T-helper 2 cell (primary cell): Measurements from ENCODE around the gene IL2RA.
"Not testable (repeated sequence)": the region's sequence is repeated elsewhere in the genome, so short reads cannot be mapped to it uniquely, and the experiment has no call there.

Experiments used
- DNase-seq, 5 experiments: peaks; one replicate each; pipeline versions ENCODE4 v3.0.0 to v3.0.0-alpha.2; 2012 to 2022

The IL2RA gene

DNA sequence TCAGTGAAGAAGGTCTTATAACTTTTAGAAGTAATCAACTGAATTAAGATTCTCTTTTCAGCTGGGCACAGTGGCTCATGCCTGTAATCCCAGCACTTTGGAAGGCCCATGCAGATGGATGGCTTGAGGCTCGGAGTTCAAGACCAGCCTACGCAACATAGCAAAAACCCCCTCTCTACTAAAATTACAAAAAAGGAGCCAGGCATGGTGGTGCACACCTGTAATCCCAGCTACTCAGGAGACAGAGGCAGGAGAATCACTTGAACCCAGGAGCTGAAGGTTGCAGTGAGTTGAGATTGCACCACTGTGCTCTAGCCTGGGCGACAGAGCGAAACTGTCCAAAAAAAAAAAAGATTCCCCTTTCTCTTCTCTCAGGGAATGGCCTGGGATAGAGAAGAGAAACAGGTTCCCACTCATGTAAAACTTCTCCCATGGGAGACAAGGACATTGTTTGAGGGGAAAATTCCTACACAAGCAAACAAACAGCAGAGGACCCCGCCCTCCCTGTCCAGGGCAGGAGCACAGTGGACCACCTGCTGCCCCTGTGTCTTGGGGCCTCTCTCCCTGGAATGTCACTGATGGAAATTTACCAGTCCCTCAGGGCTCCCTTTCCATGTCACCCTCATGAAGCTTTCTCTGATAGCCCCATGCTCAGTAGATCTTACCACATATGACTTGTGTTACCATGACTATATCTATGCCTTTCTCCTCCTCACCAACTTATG lies 5.6 kb downstream of the IL2RA start:
- DNase-seq, result no peak

DNA sequence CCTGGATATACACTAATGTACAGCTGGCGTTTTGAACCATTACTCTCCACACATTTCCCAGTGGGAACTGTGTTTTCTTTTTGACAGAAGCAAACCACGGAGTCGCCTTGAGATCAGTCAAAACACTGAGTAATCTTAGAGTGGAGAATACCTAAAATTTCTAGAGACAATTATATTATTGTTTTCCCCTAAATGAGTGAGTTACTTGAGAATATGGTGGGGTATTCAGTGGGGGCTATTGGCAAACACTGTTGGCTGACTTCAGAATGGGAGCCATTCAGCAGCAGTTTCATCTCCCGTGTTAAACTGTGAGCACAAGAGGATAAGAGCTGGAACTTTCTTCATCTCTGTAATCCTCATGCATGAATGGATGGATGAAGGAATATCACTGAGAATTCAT lies 6.2 kb downstream of the IL2RA start:
- DNase-seq, result no peak

- DNase-seq, result no peak
Observed at GRCh38 chr10:6054884-6055283, 7.3 kb downstream of the IL2RA start.

DNA sequence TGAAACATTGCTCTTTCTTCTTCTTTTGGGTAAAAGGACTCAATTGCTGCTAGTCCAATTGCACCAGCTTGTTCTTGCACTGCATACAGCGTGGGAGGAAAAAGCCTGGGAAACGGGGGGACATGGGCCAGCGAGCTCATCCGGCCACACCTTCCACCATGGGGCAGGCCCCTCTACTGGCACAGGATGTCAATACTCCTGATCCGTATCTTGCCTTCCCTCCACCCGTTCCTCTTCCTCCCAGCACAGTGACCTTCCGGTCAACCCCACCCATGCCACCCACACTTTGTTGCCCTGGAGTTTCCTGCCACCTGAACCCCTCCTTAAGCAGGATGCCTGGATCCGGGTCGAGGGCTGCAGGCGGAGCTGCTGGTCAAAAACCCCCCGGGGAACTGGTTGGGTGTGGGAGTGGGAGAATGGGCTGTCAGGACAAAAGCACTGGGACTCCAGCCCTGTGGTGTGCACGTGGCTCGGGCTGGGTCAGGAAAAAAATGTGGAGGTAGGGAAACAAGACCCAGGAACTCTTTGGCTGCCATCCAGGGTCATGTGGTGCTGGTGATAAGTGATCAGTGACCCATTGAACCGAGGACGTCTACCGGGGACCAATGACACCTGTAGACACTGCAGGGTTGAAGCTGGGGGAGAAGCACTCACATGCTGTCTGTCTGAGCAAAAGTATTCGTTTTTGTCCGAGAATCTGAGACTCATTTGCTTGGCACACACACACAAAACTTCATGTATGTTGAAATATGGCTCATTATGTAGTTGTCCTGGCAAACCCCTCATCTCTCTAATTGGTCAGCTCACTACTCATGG lies 8.1 kb downstream of the IL2RA start:
- DNase-seq, result no peak

DNA sequence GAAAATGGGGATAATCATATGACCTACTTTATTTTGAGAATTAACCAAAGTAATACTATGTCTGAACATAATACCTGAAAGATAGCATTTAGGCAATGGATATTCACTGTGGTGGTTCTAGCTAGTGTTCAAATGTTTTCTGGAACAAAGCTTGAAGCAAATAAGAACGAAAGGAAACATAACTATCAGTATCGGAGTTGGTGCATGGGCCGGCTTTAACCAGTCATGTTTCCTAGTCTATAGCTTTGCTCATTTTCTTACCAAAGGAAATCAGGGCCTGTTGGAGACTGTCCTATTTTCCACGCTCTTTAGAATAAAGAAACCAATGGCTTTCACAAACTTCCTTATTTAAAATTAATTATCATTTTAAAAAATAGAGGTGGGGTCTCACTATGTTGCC lies 8.9 kb downstream of the IL2RA start:
- no peak for DNase-seq

DNA sequence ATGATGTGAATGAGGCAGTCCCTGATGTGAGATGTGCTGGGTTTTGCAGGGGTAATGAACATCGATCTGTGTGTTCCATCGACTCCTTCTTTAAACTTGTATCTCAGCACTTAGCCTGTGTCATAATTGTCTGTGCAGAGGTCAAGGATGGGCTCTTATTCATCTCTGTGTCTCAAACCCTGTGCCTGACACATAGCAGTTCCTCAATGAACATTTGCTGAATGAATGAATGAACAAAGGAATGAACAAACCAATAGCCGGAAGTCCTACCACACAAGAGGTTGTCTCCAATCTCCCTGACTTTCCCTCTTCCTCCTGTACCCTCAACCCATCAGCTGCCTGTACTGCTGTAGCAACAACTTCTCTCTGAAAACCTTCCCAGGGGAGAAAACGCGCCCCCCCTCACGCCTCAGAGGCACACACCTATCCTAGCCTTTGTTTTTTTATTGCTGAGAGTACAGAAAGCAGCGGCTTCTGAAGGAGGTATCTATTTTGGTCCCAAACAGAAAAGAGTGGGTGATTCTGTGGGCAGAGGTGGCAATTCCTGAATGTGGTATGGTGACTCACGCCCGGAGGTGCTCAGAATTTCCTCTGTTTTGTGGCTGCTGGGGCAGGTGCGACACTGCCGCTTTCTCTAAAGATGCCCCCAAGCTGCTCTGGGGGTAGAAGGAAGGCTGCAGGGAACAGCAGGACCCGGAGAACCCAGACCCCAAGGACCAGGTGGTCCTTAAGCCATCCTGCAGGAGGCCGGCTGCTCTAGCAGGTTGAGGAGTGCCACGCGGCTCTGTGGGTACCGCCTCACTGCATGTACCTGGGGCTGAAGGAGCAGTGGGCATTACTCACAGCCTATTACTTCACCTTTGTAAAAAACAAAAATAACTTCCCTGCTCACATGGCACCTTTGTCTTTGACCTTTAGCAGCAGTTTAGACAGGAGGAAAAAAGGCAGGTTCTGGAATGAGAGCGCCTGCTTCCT lies 9.6 kb downstream of the IL2RA start:
- DNase-seq, result peak in 4 of 5 experiments; percentile 62 to 88 (median 77)

GRCh38 chr10:6050801-6051445 lies 11.2 kb downstream of the IL2RA start:
- peak; percentile 75 to 97 (median 90) for DNase-seq

DNA sequence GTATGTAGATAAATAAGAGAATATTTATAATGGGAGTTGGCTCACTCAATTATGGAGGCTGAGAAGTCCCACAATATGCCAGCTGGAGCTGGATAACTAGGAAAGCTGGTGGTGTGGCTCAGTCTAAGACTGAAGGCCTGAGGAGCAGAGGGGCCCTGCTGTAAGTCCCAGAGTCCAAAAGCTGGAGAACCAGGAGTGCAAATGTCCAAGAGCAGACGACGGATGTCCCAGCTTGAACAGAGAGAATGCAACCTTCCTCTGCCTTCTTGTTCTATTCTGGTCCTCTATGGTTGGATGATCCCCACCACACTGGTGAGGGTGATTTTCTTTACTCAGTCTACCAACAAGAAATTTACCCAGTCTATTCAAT lies 13.2 kb downstream of the IL2RA start:
- no peak for DNase-seq

DNA sequence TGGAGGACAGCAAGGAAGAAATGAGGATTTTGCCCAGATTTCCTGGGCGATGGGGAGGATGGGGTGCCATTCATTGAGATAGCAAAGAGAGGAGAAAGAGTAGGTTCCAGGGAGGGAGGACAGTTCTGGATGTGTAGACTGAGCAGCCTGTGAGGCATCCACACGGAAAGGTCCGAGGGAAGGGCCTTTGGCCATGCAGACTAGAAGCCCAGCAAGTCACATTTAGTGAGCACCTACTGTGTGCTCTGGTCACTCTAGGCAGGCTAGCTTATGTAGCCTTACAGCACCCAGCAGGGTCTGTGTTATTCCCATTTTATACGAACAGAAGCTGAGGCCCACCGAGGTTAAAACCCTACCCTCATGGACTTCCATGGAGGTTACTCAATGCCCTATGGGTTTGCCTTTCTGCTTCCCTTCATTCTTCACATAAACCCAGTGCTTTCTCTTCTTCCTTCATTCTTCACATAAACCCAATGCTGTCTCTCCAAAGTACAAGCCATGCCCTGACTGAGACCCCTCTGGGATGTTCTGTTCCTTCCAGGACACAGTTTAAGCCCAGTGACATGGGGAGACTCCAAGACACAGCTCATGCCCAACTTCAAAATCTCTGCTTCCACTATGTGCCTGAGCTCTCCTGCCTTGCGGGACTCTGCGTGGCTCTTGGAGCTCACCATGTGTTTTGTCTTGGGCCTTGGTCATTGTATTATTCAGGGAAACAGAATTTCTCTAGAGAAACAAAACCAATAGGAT lies 13.7 kb downstream of the IL2RA start:
- DNase-seq, result no peak

DNA sequence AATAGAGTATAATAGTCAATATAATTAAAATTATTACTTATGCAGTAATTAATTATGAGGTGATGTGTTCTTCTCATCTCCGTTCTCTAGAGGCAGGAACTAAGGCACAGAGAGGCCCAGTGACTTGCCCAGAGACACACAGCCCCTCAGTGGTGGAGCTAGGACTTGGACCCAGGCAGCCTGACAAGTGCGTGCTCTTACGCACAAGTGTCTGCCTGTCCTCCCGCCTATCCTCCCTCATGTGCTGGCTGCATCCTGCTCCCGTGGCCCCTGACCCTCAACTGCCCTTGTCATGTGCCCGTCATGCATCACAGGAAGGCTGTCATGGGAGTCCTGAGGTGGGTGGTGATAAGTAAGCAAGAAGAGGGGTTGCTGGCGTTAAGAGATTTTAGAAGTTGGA lies 14.3 kb downstream of the IL2RA start:
- no peak for DNase-seq

DNA sequence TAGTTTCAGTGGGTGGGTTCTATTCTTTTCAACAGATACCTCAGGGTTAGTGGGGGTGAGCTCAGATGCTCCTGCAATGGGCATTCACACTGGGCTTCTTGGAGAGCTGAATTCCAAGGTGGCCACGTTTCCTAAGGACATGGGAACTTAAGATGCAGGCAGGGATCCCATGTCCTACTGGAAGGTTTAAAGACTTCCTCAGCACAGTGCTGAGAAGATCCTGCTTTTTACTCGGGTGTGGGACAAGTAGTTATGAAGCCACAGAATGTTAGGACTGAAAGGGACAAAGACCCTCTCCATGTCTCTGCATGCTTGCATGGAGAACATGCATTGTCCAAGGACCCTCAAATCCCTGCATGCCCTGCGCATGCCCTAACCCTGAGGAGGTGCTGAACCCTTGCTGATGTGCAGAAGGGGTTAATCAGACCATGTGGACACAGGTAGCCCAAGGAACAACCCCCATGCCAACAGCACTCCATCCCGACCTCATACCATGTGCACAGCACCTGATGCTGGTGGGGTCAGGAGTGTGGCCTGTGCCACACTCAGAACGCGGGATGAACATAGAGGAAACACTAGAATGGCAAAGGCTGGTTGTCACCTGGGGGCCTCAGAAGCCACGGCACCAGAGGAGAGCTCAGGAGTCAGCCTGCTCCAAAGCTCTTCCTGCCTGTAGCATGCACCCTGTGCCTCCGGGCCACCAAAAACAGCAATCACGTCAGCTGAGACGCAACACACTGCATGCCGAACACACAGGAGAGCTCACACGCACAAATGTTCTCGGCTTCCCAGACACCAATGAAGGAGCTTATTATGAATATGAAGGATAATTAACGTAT lies 15.2 kb downstream of the IL2RA start:
- DNase-seq, result no peak

- no peak for DNase-seq
Observed at GRCh38 chr10:6045878-6046772, 16.0 kb downstream of the IL2RA start.

DNA sequence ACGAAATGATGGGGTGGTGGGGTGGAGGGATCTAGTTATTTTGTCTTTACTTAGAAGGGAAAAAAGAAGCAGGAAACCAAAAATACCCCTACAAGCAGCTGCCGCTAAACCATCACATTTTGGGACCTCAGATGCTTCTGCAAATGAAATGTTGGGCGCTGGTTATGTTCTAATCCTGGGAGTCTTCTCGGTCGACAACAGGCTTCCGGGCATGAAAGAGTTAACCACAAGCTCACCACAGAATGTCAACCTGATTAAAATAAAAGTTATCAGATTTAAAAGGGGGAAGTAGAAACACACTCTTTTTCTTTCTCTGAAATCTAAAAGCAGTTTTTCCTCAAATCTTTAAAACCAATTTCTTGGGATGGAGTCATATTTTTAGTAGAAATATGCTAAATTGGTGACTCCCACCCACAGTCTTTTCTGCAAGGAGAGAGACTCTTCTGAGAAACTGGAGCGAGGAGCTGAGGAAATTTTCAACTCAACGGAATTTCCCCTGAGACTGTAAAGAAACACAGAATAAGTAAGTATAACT lies 16.8 kb downstream of the IL2RA start:
- DNase-seq, result peak in 1 of 5 experiments; percentile 84

DNA sequence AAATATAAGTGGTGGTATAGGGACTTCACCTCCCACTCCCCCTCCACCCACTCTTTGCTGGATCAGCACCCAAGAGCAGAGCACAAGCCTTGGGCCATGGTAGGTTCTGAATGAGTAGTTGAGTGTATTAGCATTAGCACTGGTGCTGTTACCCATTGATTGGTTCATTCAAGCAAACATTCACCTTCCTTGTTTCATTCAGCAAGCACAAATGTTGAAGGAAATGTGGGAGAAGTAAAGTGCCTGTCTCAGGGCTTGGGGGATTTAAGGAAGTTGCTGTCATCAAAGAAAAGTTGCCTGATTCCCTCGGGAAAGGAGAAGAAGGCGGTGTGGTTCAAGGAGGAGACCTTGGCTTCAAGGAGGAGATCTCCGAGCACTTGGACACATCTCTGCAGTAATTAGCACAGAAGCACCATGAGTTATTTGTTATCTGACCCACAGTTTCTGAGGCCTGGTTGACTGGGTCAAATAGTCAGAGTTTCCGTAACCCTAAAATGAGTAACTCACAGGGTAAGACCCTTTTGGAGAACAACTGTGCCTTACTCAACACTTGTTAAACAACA lies 17.3 kb downstream of the IL2RA start:
- no peak for DNase-seq

DNA sequence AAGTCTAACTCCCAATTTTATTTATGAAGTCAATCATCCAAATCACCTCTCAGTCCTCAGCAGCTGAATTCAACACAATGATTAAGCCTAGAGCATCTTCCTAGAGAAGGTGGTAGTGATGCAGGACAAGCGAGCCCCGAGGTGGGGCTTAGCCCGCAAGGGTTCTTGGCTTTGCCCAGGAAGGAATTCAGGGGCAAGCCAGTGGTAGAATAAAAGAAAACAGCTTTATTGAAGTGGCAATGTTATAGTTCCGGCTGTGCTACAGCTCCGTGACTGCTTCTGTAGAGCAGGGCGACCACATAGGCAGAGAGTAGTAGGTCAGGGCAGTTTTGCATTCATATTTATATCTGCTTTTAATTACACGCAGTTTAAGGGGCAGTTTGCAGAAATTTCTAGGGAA lies 18.1 kb downstream of the IL2RA start:
- DNase-seq, result no peak

DNA sequence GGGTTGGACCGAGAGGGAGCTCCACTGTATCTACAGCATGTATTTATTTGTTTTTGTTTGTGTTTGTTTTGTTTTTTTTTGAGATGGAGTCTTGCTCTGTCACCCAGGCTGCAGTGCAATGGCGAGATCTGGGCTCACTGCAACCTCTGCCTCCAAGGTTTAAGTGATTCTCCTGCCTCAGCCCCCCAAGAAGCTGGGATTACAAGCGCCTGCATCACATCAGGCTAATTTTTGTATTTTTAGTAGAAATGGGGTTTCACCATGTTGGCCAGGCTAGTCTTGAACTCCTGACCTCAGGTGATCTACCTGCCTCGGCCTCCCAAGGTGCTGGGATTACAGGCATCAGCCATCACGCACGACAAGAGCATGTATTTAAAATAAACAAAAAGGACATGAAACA lies 18.8 kb downstream of the IL2RA start:
- DNase-seq, result not testable (repeated sequence)

- no peak for DNase-seq
Observed at GRCh38 chr10:6040205-6040604, 22.0 kb downstream of the IL2RA start.

- no peak for DNase-seq
Observed at GRCh38 chr10:6039711-6040110, 22.5 kb downstream of the IL2RA start.

DNA sequence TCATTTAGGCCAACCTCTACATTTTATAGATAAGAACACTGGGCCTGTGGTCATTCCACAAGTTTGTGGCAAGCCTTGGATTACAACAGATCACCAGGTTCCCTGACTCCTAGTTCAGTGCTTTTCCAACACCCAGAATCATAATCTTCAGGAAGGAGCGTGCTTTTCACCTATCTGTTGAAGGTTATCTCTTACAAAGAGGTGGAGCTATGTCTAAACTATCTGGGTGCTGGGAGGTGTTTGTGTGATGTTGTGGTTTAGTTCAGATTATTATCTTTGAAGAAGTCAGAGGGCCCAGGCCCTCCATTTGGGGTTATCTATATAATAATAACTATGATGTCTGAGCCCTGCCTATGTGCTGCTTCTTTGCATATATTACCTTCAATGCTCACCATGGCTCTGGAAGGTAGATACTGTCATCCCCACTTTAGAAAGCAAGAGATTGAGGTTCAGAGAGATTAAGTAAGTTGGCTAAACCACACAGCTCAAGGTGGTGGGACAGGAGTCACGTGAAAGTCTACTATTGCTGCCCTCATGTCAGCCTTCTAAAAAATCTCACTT lies 24.0 kb downstream of the IL2RA start:
- DNase-seq, result peak in 3 of 5 experiments; percentile 31 to 83 (median 68)
